AG09309 (cell line): Measurements from ENCODE around the gene UBE2I.

Experiments used
- DNase-seq: peaks from one replicate; pipeline ENCODE4 v3.0.0-alpha.2; 2010; ENCODE audit warnings: low read depth
- H3K4me3 ChIP-seq: 2 replicates; pipeline ENCODE4 v1.5.1; 2011; ENCODE audit warnings: mild to moderate bottlenecking, low read depth, low read length, moderate library complexity; ENCODE audit not compliant: control insufficient read depth
- TF ChIP-seq, protein P1 (sequence below): IDR thresholded peaks from 2 replicates; pipeline ENCODE4 v1.5.1; 2011; ENCODE audit warnings: mild to moderate bottlenecking, low read depth, low read length, inconsistent platforms; ENCODE audit not compliant: insufficient read depth, control insufficient read depth; ENCODE audit errors: missing control alignments

UBE2I gene

GRCh38 chr16:1372292-1372950 lies 63.0 kb downstream of the UBE2I start:
- TF ChIP-seq, protein P1, sequence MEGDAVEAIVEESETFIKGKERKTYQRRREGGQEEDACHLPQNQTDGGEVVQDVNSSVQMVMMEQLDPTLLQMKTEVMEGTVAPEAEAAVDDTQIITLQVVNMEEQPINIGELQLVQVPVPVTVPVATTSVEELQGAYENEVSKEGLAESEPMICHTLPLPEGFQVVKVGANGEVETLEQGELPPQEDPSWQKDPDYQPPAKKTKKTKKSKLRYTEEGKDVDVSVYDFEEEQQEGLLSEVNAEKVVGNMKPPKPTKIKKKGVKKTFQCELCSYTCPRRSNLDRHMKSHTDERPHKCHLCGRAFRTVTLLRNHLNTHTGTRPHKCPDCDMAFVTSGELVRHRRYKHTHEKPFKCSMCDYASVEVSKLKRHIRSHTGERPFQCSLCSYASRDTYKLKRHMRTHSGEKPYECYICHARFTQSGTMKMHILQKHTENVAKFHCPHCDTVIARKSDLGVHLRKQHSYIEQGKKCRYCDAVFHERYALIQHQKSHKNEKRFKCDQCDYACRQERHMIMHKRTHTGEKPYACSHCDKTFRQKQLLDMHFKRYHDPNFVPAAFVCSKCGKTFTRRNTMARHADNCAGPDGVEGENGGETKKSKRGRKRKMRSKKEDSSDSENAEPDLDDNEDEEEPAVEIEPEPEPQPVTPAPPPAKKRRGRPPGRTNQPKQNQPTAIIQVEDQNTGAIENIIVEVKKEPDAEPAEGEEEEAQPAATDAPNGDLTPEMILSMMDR: no peak
- DNase-seq: no peak
- no peak overlapping the region for H3K4me3 ChIP-seq

DNA sequence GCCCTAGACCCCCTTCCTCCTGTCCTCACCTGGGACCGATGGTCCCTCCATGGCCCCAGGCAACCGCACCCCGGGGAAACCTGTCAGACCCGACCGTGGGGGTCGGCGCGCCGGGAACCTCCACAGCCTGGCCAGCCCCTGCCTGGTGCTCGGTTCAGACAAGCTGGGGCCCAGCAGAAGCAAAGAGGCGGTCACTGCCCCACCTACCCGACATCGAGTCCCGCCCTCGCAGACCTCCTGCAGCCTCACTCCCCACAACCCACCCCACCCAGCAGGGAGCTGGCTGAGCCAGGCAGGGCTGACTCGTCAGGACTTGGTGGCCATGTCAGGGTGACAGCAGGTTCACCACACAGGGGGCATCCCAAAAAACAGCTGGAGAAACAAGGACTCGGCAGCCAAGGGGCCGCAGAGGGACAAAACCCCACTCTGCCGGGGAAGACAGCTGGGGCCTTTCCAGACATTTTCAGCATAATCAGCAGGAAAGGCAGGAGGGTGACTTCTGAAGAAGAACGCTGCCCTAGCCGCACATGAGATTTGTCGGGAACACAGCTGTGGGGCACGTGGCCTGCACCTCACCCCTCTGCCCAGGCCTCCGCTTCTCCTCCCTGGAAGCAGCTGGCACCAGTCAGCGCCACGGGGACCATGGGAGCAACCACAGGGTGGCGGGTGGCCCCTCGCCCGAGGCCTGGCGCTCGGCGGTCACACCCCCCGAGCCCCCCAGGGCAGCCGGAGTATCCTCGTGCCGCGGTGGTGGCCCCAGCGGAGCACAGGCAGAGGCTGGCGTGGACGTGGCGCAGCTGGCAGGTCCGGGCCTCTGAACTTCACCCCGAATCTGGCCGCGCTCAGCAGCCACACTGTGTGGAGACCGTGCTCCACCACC lies 65.2 kb downstream of the UBE2I start:
- TF ChIP-seq, protein P1: no peak
- DNase-seq: no peak
- no peak overlapping the region for H3K4me3 ChIP-seq

DNA sequence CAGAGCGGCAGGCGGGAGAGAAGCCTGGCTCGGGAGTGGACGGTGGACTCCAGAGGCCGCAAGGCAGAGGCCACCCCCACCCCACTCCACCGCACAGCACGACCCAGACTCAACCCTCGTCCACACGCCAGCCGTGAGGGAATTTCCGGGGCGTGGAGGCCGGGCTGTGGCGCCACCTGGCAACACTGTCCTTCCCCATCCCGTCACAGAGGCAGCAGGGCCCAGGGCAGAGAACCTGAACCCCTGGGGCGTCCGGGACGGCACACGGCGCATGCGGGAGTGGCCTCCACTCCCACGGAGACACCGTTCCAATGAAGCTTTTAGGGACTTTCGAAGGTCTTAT lies 65.8 kb downstream of the UBE2I start:
- no peak for DNase-seq
- TF ChIP-seq, protein P1: no peak
- no peak overlapping the region for H3K4me3 ChIP-seq

DNA sequence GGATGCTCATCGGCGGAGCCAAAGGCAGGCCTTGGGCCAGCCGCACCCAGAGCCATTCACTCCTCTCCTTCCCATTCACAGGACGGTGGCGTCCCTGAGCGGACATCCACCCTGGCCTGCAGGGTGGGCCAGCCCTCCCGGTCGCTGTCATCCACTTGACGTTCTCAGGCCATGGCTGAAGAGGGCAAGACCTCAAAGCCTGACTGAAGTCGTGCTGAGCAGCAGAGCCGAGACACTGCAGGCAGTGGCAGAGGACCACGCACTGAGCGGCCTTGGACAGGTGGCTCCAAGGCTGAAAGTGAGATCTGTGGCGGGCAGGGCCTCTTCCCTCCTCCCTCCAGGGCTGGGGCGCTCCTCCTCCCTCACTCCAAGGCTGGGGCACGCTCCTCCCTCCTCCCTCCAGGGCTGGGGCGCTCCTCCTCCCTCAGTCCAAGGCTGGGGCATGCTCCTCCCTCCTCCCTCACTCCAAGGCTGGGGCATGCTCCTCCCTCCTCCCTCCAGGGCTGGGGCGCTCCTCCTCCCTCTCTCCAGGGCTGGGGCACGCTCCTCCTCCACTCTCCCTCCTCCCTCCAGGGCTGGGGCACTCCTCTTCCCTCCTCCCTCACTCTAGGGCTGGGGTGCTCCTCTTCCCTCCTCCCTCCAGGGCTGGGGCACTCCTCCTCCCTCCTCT lies 66.4 kb downstream of the UBE2I start:
- TF ChIP-seq, protein P1: no peak
- no peak overlapping the region for H3K4me3 ChIP-seq
- no peak for DNase-seq
